Neuronal stem cell (in vitro differentiated cells): ENCODE data around the gene IL1RAPL2.

ENCODE experiments used
- DNase-seq: peaks from one replicate; pipeline ENCODE4 v3.0.0-alpha.2; 2013; ENCODE audit warnings: low spot score
- H2AFZ ChIP-seq: one replicate; pipeline ENCODE4 v1.6.1; 2013; ENCODE audit warnings: mild to moderate bottlenecking, low read length, inconsistent platforms
- H2AK5ac ChIP-seq: 2 replicates; pipeline ENCODE4 v1.6.1; 2013; ENCODE audit warnings: low read depth, mild to moderate bottlenecking, inconsistent platforms, low read length, moderate library complexity, mixed read lengths
- H2BK120ac ChIP-seq: 2 replicates; pipeline ENCODE4 v1.6.1; 2013; ENCODE audit warnings: low read depth, mild to moderate bottlenecking, inconsistent platforms, low read length, moderate library complexity, mixed read lengths
- H2BK12ac ChIP-seq: one replicate; pipeline ENCODE4 v1.6.1; 2013; ENCODE audit warnings: low read length, inconsistent platforms
- H2BK15ac ChIP-seq: 2 replicates; pipeline ENCODE4 v1.6.1; 2013; ENCODE audit warnings: mild to moderate bottlenecking, low read length, inconsistent platforms, mixed read lengths
- H2BK5ac ChIP-seq: one replicate; pipeline ENCODE4 v1.6.1; 2013; ENCODE audit warnings: inconsistent platforms, mild to moderate bottlenecking, low read length, moderate library complexity
- H3K14ac ChIP-seq: one replicate; pipeline ENCODE4 v1.6.1; 2013; ENCODE audit warnings: low read length, inconsistent platforms
- H3K18ac ChIP-seq: 2 replicates; pipeline ENCODE4 v1.6.1; 2013; ENCODE audit warnings: low read length, inconsistent platforms
- H3K23ac ChIP-seq: 2 replicates; pipeline ENCODE4 v1.6.1; 2013; ENCODE audit warnings: low read depth, mild to moderate bottlenecking, mixed read lengths, low read length, inconsistent platforms; ENCODE audit not compliant: poor library complexity
- H3K27ac ChIP-seq: replicated peaks from 3 replicates; pipeline ENCODE4 v1.5.1; 2013; ENCODE audit warnings: low read length, inconsistent platforms
- H3K27me3 ChIP-seq, 3 experiments: 2 replicates each; pipeline ENCODE4 v1.6.1; 2013; ENCODE audit warnings: low read length in 3 of 3, mild to moderate bottlenecking in 2 of 3, inconsistent platforms in 1 of 3, low read depth in 1 of 3, mixed read lengths in 1 of 3, moderate library complexity in 1 of 3; ENCODE audit not compliant: control insufficient read depth in 3 of 3, insufficient read depth in 3 of 3
- H3K36me3 ChIP-seq, 2 donors: replicated peaks in 1 of 2; 2 replicates each; pipeline ENCODE4 v1.6.1; 2013; ENCODE audit warnings: low read length in 2 of 2; ENCODE audit not compliant: control insufficient read depth in 2 of 2, insufficient read depth in 2 of 2
- H3K4ac ChIP-seq: 2 replicates; pipeline ENCODE4 v1.6.1; 2013; ENCODE audit warnings: inconsistent platforms, mild to moderate bottlenecking, low read length, moderate library complexity
- H3K4me1 ChIP-seq, 2 donors: 1 replicate in 1 of 2; 2 replicates in 1 of 2; pipeline ENCODE4 v1.6.1; 2013; ENCODE audit warnings: low read length in 2 of 2, low read depth in 1 of 2; ENCODE audit not compliant: control insufficient read depth in 2 of 2, insufficient read depth in 1 of 2
- H3K4me2 ChIP-seq: one replicate; pipeline ENCODE4 v1.6.1; 2013; ENCODE audit warnings: mild to moderate bottlenecking, low read length, inconsistent platforms; ENCODE audit not compliant: insufficient read depth, poor library complexity, severe bottlenecking
- H3K4me3 ChIP-seq, 2 donors: 2 replicates each; pipeline ENCODE4 v1.5.1; 2013; ENCODE audit warnings: low read length in 2 of 2, mild to moderate bottlenecking in 2 of 2, inconsistent platforms in 1 of 2, moderate library complexity in 1 of 2
- H3K79me1 ChIP-seq: one replicate; pipeline ENCODE4 v1.6.1; 2013; ENCODE audit warnings: low read depth, mild to moderate bottlenecking, inconsistent platforms, low read length, moderate library complexity
- H3K9ac ChIP-seq: one replicate; pipeline ENCODE4 v1.6.1; 2013; ENCODE audit warnings: mild to moderate bottlenecking, low read depth, low read length, inconsistent platforms; ENCODE audit not compliant: poor library complexity
- H3K9me3 ChIP-seq, 2 donors: replicated peaks in 1 of 2; 2 replicates each; pipeline versions ENCODE3 to v1.6.1; 2013; ENCODE audit warnings: low read length in 2 of 2, mild to moderate bottlenecking in 2 of 2, inconsistent platforms in 1 of 2, low read depth in 1 of 2, mixed read lengths in 1 of 2, moderate library complexity in 1 of 2; ENCODE audit not compliant: control insufficient read depth in 2 of 2, insufficient read depth in 1 of 2
- H4K8ac ChIP-seq: one replicate; pipeline ENCODE4 v1.6.1; 2013; ENCODE audit warnings: low read depth, mild to moderate bottlenecking, inconsistent platforms, low read length, moderate library complexity
- H4K91ac ChIP-seq: one replicate; pipeline ENCODE4 v1.6.1; 2013; ENCODE audit warnings: low read length, low read depth, mild to moderate bottlenecking, inconsistent platforms; ENCODE audit not compliant: poor library complexity
- WGBS, 2 donors: extraction: QIAGEN DNeasy Blood & Tissue Kit; methylation state at CpG; one replicate each; pipeline ENCODE4 v1.1.7; 2013; ENCODE audit warnings: missing lambda C conversion rate in 2 of 2, mixed read lengths in 1 of 2; ENCODE audit not compliant: insufficient read length in 2 of 2, insufficient replicate concordance in 1 of 2; ENCODE audit errors: extremely low coverage in 2 of 2; 5-methylcytosine and 5-hydroxymethylcytosine counted together

The IL1RAPL2 gene

DNA sequence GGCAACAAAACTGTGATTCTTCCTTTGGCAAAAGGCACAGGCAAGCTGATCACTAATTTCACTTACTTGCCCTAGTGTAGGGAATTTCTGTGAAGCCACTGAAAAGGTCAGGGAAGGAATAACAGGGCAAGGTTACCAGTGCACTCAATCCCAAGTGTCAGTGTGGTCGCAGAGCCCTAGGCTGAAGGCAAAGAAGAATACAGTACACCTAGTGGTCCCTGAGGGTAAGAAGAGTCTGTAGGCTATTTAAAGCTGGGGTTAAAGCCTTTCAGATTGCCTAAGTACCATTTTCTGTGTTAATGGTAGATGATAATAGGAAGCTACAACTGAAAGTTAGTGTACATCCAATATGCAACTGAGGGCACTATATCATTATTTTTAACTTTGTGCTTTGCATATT, 1082.7 kb downstream of the IL1RAPL2 start:
- Histone ChIP-seq H3K79me1 (no peaks in the 10 kb centered on the region), H3K18ac (no peak overlapping the region), H2BK12ac (no peak overlapping the region), H3K14ac (no peak overlapping the region), H3K4me2 (no peak overlapping the region), H3K4me1 (no peaks in the 10 kb centered on the region), H3K36me3 (no peaks in the 10 kb centered on the region), H2BK5ac (no peak overlapping the region), H4K91ac (no peak overlapping the region), H3K9ac (no peak overlapping the region), H4K8ac (no peak overlapping the region), H2BK120ac (no peak overlapping the region), H3K27ac (no peak overlapping the region), H2AFZ (no peak overlapping the region), H3K4me3 (no peak overlapping the region), H3K27me3 (no peaks in the 10 kb centered on the region), H2AK5ac (no peak overlapping the region), H3K23ac (no peak overlapping the region), H3K4ac (no peak overlapping the region), H3K9me3 (no peaks in the 10 kb centered on the region), H2BK15ac (no peak overlapping the region)
- WGBS, 2 donors, result no CpG with 5 or more reads among the region's 1 CpG
- DNase-seq, result no peak

- H3K18ac ChIP-seq, result no peak overlapping the region
These were observed 1084.6 kb downstream of the IL1RAPL2 start for GRCh38 chrX:105650577-105650976.

DNA sequence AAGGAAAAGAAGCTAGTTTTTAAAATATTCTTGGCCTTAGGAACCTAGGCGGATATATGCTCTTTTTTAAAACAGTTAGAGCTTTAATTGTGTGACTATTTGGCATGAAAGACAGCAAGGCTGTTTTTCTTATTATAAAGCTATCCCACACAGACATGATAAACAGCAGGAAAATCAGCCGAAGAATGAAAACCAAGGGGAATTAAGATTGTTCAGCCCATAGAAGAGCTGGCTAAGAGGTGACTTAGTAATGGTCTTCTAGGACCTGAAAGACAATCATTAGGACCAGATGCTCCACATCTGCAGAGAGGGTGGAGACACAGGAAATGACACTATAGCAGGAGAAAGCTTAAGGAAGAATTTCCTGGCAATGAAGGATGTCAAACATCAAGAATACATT, 1085.0 kb downstream of the IL1RAPL2 start:
- no peaks in the 10 kb centered on the region for H3K36me3 ChIP-seq
- H3K4me1 ChIP-seq, result no peaks in the 10 kb centered on the region
- H4K91ac ChIP-seq, result no peak overlapping the region
- no peaks in the 10 kb centered on the region for H3K9me3 ChIP-seq
- WGBS, 2 donors, result no CpG with 5 or more reads among the region's 2 CpGs
- H4K8ac ChIP-seq, result no peak overlapping the region
- H3K23ac ChIP-seq, result no peak overlapping the region
- H3K14ac ChIP-seq, result no peak overlapping the region
- no peak overlapping the region for H2BK120ac ChIP-seq
- no peak overlapping the region for H3K4me2 ChIP-seq
- H3K4me3 ChIP-seq, result no peak overlapping the region
- H3K4ac ChIP-seq, result no peak overlapping the region
- no peak for DNase-seq
- no peak overlapping the region for H3K18ac ChIP-seq
- H2BK12ac ChIP-seq, result no peak overlapping the region
- H2BK5ac ChIP-seq, result no peak overlapping the region
- H2BK15ac ChIP-seq, result no peak overlapping the region
- H2AK5ac ChIP-seq, result no peak overlapping the region
- H3K9ac ChIP-seq, result no peak overlapping the region
- no peaks in the 10 kb centered on the region for H3K27me3 ChIP-seq
- no peaks in the 10 kb centered on the region for H3K79me1 ChIP-seq
- no peak overlapping the region for H2AFZ ChIP-seq
- no peak overlapping the region for H3K27ac ChIP-seq

More at GRCh38 chrX:105650577-105650976, 1084.6 kb downstream of the IL1RAPL2 start:
- H2BK12ac ChIP-seq, result no peak overlapping the region
- no peak overlapping the region for H3K4ac ChIP-seq
- H3K9me3 ChIP-seq, result no peaks in the 10 kb centered on the region
- H3K9ac ChIP-seq, result no peak overlapping the region
- H4K8ac ChIP-seq, result no peak overlapping the region
- no peak overlapping the region for H2AK5ac ChIP-seq
- no peaks in the 10 kb centered on the region for H3K36me3 ChIP-seq
- no peaks in the 10 kb centered on the region for H3K79me1 ChIP-seq
- no peak overlapping the region for H2AFZ ChIP-seq
- no peak overlapping the region for H2BK120ac ChIP-seq
- no peak overlapping the region for H3K4me2 ChIP-seq
- H2BK5ac ChIP-seq, result no peak overlapping the region
- H3K4me3 ChIP-seq, result no peak overlapping the region
- H3K27ac ChIP-seq, result no peak overlapping the region
- WGBS, 2 donors, result no CpG with 5 or more reads among the region's 1 CpG
- no peak for DNase-seq
- H4K91ac ChIP-seq, result no peak overlapping the region
- no peak overlapping the region for H3K23ac ChIP-seq
- H3K27me3 ChIP-seq, result no peaks in the 10 kb centered on the region
- no peaks in the 10 kb centered on the region for H3K4me1 ChIP-seq
- H2BK15ac ChIP-seq, result no peak overlapping the region
- no peak overlapping the region for H3K14ac ChIP-seq

DNA sequence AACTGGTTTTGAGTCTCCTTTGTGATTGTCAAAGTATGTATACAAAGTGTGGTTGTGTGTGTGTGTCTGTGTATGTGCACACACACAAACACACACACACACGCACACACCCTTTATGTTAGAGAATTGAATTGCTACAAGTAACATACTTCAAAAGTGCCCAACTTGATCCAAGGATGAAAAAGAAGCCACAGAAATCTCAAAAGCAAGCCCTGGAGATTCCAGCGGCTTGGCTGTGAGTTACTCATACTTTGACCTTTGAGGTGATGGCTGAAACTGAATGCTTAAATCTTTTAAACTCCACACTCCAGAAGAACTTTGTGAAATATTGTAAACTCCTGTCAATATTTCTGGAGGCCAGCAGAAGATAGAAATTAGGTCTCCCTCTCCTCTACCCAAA, 1087.9 kb downstream of the IL1RAPL2 start:
- H3K27ac ChIP-seq, result no peak overlapping the region
- H3K4ac ChIP-seq, result no peak overlapping the region
- no peaks in the 10 kb centered on the region for H3K79me1 ChIP-seq
- no peak overlapping the region for H2BK12ac ChIP-seq
- no peaks in the 10 kb centered on the region for H3K27me3 ChIP-seq
- no peaks in the 10 kb centered on the region for H3K36me3 ChIP-seq
- H2BK120ac ChIP-seq, result no peak overlapping the region
- no peak overlapping the region for H3K4me2 ChIP-seq
- H2BK5ac ChIP-seq, result no peak overlapping the region
- H2BK15ac ChIP-seq, result no peak overlapping the region
- no peaks in the 10 kb centered on the region for H3K4me1 ChIP-seq
- H4K91ac ChIP-seq, result no peak overlapping the region
- no peak overlapping the region for H3K14ac ChIP-seq
- no peak overlapping the region for H2AFZ ChIP-seq
- no peaks in the 10 kb centered on the region for H3K9me3 ChIP-seq
- no peak overlapping the region for H3K9ac ChIP-seq
- no peak for DNase-seq
- no peak overlapping the region for H4K8ac ChIP-seq
- H3K18ac ChIP-seq, result no peak overlapping the region
- no CpG with 5 or more reads among the region's 2 CpGs for WGBS, 2 donors
- H2AK5ac ChIP-seq, result no peak overlapping the region
- H3K23ac ChIP-seq, result no peak overlapping the region
- H3K4me3 ChIP-seq, result no peak overlapping the region
